ENCODE measurements around the gene COL4A2.
"Not testable (repeated sequence)": the region's sequence is repeated elsewhere in the genome, so short reads cannot be mapped to it uniquely, and the experiment has no call there.

Gene COL4A2

DNA sequence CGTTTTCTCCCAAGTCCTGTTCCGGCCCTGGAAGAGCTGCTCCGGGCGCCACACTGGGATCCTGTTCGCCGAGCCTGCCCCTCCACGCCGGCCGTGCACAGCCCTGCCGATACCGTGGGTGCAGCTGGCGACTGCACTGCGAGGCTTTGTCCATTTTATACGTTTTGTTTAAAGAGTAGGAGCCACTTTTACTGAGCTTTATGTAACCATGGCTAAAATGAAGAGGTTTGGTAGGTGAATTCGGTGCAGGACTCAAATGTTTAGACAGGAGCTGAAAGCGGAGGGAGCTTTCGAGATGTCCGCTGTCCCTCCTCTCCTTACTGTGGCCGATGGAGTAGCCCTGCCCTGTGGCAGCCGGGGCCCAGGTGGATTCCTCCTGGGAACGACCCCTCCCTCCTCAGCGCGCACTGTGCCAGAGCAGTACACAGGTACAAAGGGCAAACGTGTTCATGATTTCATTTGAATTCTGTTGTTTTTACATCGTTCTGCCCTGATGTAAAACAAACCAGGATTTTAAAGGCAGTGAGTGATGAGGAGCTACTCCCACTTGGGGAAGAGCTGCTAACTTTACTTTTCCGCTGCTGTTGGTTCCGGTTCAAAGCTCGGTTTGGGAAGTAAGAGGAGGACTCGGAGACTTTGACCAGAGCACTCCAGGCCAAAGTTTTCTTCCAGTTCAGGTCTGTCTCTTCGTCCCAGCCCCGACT, 1.7 kb downstream of the COL4A2 start:
- FAIRE-seq = no peak

DNA sequence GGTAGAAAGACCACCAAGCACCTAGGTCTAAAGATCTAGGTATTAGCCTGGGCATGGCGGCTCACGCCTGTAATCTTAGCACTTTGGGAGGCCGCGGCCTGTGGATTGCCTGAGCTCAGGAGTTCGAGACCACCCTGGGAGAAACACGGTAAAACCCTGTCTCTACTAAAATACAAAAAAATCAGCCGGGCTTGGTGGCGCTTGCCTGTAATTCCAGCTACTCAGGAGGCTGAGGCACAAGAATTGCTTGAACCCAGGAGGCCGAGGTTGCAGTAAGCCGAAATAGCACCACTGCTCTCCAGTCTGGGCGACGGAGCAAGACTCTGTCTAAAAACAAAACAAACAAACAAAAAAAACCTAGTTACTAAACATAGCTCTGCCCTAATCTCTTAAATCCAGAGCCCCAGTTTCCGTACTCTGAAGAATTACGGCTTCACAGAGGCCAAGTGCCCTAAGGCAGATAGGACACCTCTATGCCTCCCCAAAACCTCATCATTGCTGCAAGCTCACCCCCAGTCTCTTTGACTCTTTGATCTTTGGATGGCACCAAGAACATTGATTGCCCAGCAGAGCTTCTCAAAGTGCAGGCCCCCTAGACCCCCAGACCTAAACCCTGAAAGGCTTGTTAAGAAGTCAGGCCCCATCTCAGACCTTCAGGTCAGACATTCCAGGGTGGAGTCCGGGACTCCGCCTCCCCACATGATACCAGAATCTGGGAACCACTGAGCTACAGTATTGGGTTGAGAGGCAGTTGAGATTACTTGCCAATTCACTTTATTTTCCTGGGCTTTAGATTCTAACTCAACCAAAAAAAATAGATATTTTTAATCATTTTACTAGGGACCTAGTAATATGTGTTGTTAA, 2.8 kb downstream of the COL4A2 start:
- no peak for FAIRE-seq

DNA sequence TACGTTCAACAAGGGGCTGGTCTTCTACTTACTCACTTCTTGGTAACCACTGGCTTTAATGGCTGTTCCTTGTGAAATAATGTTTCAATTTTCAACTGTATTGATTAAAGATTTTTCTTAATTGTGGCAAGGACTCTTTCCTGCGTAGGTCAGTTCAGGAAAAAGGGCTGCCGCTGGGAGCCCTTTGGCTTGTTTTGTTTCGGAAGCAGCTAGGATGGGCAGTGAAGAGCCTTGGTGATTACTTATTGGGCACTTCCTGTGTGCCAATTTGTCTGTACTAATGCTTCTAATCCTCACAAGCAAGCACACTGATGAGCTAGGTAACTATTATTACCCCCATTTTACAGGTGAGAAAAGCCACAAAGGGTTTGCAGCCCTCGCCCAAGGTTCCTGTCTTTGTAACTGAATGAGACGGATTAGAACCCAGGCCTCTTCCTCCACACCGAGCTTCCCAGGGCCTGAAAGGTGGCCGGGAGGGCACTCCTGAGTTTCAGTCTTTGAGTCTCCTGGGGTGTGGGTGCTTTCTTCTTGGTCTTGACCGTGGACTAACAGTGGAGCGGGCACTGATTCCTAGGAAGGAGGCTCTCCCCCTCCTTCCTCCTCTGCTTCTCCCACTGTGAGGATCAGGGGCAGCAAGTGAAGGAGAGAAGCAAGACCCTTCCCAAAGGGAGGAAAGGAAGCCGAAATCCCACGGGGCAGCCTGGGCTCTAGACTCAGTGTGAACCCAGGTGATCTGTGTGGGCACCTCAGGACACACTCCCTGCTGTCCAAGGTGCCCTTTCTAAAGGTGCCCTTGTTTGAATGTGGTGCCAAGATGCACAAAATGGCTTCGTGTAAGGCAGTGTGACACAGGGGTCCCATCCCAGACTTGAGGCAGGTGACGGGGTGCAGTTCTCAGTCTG, 3.7 kb downstream of the COL4A2 start:
- FAIRE-seq = no peak

DNA sequence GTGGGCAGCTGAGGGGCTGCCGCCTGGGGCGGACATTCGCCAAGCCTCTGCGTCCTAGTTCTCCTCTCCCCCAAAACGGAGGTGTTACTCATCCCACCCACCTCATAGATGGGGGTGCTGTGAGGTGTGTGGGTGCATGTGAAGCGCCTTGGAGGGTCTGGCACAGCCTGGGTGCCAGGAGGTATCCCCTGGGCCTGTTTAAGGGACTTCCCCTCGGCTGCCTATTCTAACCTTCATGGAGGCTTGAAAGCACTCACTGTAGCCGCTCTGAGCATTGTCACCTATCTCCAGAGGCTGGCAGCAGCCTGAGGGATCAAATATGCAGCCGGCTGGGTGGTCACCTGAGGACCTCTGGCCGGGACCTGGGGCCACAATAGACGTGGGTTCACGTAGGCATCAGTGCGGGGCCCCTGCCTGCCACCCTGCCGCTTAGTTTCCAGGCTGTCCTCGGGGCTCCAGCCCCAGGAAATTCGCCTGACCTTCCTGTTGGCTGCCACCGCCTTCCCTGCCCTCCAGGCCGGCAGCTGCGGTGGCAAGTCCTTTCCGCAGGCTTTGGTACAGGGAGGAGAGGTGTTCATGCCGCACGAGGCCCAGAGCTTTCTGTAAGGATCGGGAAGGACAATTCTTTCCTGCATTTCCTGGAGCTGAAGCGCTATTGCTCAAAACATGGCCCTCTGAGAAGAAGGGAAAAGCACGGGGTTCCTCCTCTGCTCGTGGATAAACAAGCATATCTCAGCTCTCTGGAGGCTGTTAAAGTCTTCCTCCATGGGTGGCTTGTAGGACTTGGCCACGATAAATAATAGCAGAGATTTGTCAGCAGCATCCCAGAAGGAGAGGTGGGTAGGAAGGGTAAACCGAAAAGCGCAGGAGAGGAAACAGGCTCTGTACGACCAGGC, 4.6 kb downstream of the COL4A2 start:
- no peak for FAIRE-seq

DNA sequence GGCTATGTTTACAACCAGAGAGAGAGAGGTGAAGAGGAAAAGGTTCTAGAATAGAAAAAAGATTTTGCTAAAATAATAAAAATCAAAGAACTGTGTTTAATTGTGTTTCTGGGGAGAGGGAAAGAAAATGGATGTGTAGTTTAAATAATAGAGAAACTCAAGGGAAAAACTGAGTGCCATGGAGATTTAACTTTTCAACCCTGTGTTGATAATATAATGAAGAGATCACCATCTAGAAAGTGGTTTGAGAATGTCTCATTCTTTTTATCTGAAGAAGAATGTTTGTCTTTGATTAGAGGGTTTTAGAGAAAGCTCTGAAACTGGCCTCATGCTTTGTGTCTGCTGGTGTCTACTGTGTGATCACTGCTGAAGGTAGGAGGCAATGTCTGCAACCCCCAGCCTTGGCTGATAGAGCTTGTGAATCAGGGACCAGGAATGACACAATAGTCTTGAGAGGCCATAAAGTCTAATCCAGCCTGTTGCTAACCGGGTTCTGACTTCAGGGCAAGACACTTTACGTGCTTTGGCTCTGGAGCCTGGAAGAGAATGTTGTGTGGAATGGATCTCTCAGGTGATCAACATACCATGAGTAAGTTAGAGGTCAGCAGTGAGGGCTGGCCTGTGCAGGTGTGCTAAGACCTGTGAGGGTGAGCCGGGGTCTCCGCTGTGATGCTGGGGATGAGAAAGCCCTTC, 5.4 kb downstream of the COL4A2 start:
- no peak for FAIRE-seq

DNA sequence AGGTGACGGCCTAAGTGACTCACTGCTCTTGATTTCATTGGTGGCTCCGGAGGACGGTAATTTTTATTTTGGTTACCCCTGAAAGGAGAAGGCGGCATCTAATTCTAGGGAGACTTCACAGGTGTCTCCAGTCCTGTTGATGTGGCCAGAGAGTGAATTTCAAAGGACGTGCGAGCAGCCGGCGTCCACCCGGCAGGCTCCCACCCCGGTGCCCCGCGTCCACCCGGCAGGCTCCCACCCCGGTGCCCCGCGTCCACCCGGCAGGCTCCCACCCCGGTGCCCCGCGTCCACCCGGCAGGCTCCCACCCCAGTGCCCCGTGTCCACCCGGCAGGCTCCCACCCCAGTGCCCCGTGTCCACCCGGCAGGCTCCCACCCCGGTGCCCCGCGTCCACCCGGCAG, 6.2 kb downstream of the COL4A2 start:
- not testable (repeated sequence) for FAIRE-seq

DNA sequence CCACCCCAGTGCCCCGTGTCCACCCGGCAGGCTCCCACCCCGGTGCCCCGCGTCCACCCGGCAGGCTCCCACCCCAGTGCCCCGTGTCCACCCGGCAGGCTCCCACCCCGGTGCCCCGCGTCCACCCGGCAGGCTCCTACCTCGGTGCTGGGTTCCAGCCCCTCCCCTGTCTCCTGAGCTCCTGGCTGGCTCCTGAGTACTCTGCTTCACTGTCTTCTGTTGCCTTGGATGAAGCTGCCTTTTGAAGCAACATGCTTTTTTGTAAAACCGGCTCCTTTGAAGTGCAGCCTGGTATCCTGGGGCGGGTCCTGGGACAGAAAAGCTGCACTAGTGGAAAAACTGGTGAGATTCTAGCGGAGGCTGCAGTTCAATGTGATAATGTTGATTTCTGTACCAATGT, 6.6 kb downstream of the COL4A2 start:
- not testable (repeated sequence) for FAIRE-seq

DNA sequence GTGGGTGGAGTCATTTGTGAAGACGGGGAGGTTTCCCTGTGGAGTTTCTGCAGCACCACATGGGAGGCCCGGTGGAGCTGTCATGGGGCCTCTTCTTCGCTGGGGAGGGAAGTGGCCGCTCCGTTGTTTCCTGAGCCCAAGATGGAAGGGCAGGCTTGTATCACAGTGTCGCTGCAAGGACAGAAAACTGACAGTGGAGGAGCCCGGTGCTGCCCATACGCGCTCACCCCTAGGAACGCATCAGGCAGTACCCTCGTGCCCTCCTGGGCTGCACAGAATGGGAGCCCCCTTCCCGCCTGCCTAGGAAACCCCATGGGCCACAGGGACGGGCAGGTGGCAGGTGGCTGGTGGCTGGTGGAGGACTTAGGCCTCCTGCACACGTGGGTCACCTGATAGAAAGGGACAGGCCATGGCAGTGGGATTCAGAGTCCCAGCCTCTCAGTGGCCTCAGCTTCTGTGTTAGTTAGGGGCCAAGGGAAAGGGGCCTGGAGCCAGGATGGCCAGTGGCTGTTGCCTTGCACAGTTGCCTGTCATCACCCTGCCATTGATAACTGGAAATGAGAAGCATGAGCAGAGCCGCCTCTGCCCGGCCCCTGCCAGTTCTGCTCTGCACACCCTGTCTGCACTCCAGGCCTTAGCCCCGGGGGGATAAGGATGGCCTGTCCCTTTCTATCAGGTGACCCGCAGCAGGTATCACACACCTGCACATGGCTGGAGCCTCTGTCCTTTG, 7.6 kb downstream of the COL4A2 start:
- no peak for FAIRE-seq

DNA sequence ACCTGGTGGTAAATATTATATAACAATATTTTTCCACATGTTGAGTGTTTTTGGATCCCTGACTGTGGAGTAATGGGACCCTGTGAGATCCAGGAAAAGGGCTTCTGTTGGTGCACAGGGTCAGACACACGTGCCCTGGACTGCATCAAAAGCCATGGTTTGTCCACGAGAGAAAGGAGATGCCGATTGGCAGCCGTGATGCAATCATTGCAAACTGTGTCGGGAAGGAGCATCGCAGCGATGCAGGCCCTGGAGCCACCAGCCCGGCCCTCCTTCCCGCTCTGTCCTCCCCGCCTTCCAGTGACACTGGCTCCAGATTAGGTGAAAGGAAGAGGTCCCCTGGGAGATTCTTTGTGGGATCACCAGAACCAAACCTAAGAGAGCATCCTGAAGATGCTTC, 9.1 kb downstream of the COL4A2 start:
- no peak for FAIRE-seq

DNA sequence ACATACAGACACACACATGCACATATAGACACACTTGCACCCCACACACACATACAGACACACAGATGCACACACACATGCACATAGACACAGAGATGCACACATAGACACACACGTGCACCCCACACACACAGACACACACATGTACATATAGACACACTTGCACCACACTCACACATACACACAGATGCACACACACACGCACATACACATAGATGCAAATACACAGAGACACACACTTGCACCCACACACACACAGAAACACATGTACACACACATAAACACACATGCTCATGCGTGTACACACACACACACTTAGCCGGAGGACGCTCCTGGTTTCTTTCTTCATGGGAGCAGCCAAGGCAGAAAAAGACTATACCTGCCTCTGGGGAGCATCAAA, 10.0 kb downstream of the COL4A2 start:
- no peak for FAIRE-seq

DNA sequence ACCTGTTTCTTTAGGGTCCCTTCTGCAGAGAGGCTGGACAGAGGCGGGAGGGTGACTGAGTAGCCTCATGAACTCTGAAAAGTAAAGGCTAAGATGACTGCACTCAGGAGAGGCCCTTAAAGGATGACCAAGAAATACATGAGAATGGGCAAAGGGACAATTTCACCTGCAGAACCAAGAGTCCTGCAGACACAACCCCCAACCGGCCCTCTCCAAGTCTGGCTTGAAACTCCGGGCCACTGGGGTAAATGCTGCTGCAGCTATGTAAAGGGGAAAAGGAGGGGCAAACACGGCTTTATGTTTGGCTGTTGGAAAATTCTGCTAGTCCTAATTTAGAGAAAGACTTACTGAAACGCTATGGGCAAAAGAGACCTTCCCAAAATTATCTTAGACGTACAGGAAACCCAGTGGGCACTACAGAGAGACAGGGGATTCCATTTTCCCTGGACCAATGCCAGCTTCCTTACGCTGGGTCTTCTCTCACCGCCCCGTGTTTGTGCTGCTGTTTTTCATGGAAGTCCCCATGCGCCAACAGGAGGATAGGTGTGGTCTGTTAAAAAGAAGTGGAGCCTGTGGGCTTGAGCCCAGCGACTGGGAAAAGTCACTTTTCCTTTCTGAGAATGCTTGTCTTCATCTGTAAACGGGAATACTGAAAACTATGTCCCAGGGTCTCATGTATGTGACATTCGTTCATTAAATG, 10.6 kb downstream of the COL4A2 start:
- FAIRE-seq = no peak

DNA sequence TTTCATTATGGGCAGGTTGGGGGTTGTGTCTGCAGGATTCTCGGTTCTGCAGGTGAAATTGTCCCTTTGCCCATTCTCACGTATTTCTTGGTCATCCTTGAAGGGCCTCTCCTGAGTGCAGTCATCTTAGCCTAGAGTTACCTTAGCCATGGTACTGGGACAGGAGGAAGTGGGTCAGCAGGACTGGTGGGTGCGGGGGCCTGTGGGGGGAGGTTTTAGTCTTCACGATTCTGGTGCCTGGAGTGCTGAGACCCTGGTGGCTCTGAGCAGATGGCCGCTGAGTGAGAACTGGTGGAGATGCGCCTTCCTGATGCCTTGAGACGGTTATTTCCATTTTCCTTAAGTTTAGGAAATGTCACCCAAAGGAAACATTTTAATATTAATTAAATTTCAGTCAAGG, 11.8 kb downstream of the COL4A2 start:
- FAIRE-seq = no peak

DNA sequence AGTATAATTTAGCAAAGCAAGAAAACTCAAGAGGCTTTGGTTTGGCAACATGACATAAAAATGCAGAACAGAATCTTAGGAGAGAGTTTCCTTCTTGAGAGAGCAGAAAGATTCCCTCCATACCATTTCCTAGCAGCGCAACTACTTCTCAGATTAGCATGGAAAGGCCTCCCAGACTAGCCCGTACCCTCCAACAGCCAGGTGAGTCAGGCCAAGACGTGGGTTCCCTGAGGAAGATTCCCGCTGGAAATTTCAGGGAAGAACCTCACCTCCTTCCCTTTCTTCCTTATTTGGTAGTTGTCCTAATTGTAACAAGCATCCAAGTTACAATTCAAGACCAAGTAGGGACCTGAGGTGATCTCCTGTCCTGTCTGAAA, 12.3 kb downstream of the COL4A2 start:
- no peak for FAIRE-seq

DNA sequence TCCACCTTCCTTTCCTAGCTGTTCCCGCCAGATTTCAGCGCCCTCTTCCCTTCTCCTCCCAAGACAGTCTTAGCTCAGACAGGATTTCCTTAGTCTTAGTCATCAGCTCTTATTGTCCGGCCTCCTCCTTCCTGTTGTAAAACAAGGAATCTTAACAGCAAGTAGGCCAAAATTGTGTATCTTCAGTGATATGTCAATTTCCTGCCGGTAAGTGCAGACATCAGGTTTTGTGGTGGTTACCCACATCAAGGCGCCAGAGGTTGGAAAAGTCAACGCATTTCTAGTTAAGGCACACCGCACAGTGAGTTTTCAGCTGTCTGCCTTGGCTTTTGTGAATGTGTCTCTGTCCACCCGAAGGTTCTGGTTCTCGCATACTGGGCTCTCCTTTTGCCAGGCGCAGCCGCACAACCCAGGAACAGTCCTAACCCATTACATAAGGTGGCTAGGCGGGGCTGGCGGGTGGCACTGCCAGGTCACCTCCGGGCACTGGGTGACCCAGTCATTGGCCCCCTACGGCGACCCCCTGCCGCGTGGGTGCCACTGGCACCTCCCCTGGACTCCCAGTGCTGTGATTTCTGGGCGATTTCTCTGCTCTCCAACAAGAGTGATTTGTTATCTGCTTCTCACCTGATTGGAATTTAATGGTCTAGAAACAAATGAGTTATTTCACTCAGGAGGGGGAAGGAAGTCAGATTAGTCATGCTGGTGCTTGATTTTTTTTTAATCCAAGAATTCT, 12.9 kb downstream of the COL4A2 start:
- no peak for FAIRE-seq

DNA sequence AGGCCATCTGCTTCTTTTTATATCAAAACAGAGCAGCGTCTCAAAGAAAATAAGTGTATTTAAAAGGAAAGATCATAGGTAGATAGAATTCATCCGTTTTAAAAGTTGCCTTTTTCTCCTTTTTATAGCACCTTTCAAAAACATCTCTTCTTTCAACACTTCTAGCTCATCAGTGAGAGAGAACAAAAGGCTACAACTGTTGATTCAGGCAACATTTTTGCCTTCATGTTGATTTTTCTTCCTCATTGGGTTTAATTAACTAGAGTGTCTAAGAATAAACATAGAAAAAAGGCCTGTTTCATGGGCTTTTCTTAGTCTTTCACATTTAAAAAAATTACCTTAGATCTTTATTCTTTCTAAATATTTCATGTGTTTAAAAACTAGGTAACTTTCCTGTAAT, 13.6 kb downstream of the COL4A2 start:
- no peak for FAIRE-seq

DNA sequence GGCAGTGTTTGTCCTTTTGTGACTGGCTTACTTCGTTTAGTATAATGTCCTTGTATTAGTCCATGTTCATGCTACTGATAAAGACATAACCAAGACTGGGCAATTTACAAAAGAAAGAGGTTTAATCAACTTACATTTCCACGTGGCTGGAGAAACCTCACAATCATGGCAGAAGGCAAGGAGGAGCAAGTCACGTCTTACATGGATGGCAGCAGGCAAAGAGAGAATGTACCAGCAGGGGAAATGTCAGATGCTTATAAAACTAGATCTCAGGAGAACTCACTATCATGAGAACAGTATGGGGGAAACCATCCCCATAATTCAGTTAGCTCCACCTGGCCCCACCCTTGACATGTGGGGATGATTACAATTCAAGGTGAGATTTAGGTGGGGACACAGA, 14.5 kb downstream of the COL4A2 start:
- not testable (repeated sequence) for FAIRE-seq

DNA sequence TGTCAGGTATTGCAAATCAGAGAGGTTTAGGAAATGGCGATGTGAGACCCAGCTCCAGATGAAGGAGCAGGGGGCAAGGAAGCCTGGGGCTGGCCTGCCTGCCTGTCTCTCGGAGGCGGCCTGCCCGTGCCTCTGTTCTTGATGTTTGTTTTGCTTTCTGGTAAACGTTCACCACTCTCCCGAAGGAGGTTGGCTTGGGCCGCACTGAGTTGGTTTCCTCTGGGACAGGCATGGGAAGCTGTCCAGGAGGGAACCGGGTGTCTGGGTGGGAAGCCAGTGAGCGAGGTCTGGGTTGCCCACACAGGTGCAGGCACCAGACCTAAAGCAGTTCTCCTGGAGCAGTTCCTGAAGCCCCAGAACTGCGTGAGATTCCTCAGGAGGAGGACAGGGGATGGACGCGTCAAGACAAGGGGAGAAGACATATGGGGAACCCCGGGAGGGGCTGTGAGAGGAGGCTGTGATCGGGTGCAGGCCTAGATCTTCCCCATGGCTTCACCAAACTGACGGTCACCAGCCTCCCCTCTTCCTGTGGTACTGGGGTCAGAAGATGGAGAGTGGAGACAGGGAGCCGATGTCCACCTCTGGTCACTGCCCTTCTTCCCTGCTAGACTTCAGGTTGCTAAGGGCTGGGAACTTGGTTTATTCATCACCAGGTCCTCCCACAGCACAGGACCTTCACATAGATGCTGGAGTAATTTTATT, 15.2 kb downstream of the COL4A2 start:
- no peak for FAIRE-seq

DNA sequence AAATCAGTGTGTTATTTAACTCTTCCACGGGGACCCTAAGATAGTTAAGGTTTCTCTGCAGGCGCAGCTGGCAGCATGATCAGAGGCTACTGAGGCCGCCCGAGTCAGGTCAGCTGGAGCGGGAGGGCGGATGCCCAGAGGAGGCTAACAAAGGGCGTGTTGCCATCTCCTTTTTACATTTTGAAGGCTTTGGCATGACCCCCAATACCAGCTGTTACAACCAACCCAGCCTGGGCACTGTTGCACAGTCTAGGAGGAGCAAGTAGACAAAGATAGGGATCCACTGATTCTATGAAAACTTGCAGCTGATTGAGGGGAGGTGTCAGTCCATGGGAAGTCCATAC, 15.7 kb downstream of the COL4A2 start:
- FAIRE-seq = no peak

Measured in A204.1 (cell line).